H9 (cell line): ENCODE data around the gene ABI3. TPM values are rescaled to one million over a fixed set of nuclear protein-coding genes. Genes with fewer than 3 reads are reported as not detected.

ENCODE experiments used
- DNase-seq: peaks from one replicate; pipeline ENCODE4 v3.0.0-alpha.2; 2017
- H2AFZ ChIP-seq: one replicate; pipeline ENCODE4 v1.6.1; 2013; ENCODE audit warnings: mild to moderate bottlenecking, low read length, control low read depth, moderate library complexity
- H2AK5ac ChIP-seq: 2 replicates; pipeline ENCODE4 v1.6.1; 2013; ENCODE audit warnings: low read length, control low read depth, mixed read lengths; ENCODE audit not compliant: insufficient read length
- H2BK120ac ChIP-seq: one replicate; pipeline ENCODE4 v1.6.1; 2013; ENCODE audit warnings: low read depth, mild to moderate bottlenecking, low read length, control low read depth, inconsistent platforms; ENCODE audit not compliant: poor library complexity, severe bottlenecking
- H2BK12ac ChIP-seq: 2 replicates; pipeline ENCODE4 v1.6.1; 2013; ENCODE audit warnings: low read length, control low read depth, mixed read lengths, low read depth; ENCODE audit not compliant: insufficient read length
- H2BK15ac ChIP-seq: 2 replicates; pipeline ENCODE4 v1.6.1; 2013; ENCODE audit warnings: low read depth, low read length, control low read depth
- H2BK20ac ChIP-seq: one replicate; pipeline ENCODE4 v1.6.1; 2013; ENCODE audit warnings: low read depth, mild to moderate bottlenecking, low read length, control low read depth, inconsistent platforms; ENCODE audit not compliant: poor library complexity, severe bottlenecking
- H2BK5ac ChIP-seq: 2 replicates; pipeline ENCODE4 v1.6.1; 2013; ENCODE audit warnings: low read length, control low read depth, mixed read lengths; ENCODE audit not compliant: insufficient read length
- H3K14ac ChIP-seq: 2 replicates; pipeline ENCODE4 v1.6.1; 2013; ENCODE audit warnings: low read length, control low read depth; ENCODE audit not compliant: insufficient read depth
- H3K18ac ChIP-seq: 2 replicates; pipeline ENCODE4 v1.6.1; 2013; ENCODE audit warnings: low read depth, mild to moderate bottlenecking, mixed read lengths, low read length, control low read depth; ENCODE audit not compliant: insufficient read length
- H3K23ac ChIP-seq: 2 replicates; pipeline ENCODE4 v1.6.1; 2013; ENCODE audit warnings: low read length, control low read depth, mixed read lengths, low read depth; ENCODE audit not compliant: insufficient read length
- H3K23me2 ChIP-seq: 2 replicates; pipeline ENCODE4 v1.6.1; 2013; ENCODE audit warnings: low read depth, mild to moderate bottlenecking, mixed read lengths, low read length, control low read depth; ENCODE audit not compliant: insufficient read length, poor library complexity, severe bottlenecking
- H3K27ac ChIP-seq: 2 replicates; pipeline ENCODE4 v1.5.1; 2013; ENCODE audit warnings: low read length, control low read depth, mixed read lengths, low read depth; ENCODE audit not compliant: insufficient read length
- H3K27me3 ChIP-seq: 2 replicates; pipeline ENCODE4 v1.6.1; 2013; ENCODE audit warnings: low read length, control low read depth, inconsistent platforms; ENCODE audit not compliant: insufficient read depth
- H3K4ac ChIP-seq: 2 replicates; pipeline ENCODE4 v1.6.1; 2013; ENCODE audit warnings: low read depth, mild to moderate bottlenecking, control low read depth, inconsistent platforms, low read length, moderate library complexity
- H3K4me1 ChIP-seq: 2 replicates; pipeline ENCODE4 v1.6.1; 2013; ENCODE audit warnings: low read length, control low read depth, inconsistent platforms; ENCODE audit not compliant: insufficient read depth
- H3K4me2 ChIP-seq: 2 replicates; pipeline ENCODE4 v1.6.1; 2013; ENCODE audit warnings: low read length, control low read depth, mixed read lengths; ENCODE audit not compliant: insufficient read length, insufficient read depth
- H3K56ac ChIP-seq: 2 replicates; pipeline ENCODE4 v1.6.1; 2013; ENCODE audit warnings: low read depth, mild to moderate bottlenecking, mixed read lengths, low read length, control low read depth; ENCODE audit not compliant: insufficient read length
- H3K79me1 ChIP-seq: 2 replicates; pipeline ENCODE4 v1.6.1; 2013; ENCODE audit warnings: low read depth, mild to moderate bottlenecking, moderate library complexity, low read length, control low read depth, inconsistent platforms; ENCODE audit not compliant: insufficient read depth, poor library complexity, severe bottlenecking
- H3K79me2 ChIP-seq: 2 replicates; pipeline ENCODE4 v1.6.1; 2013; ENCODE audit warnings: low read length, control low read depth, inconsistent platforms; ENCODE audit not compliant: insufficient read depth
- H3K9ac ChIP-seq: 2 replicates; pipeline ENCODE4 v1.6.1; 2013; ENCODE audit warnings: low read length, control low read depth, mixed read lengths; ENCODE audit not compliant: insufficient read length; ENCODE audit errors: extremely low read depth
- H3K9me3 ChIP-seq: one replicate; pipeline ENCODE4 v1.6.1; 2013; ENCODE audit warnings: low read depth, low read length, inconsistent platforms; ENCODE audit not compliant: control insufficient read depth
- H3T11ph ChIP-seq: one replicate; pipeline ENCODE4 v1.6.1; 2013; ENCODE audit warnings: mild to moderate bottlenecking, low read length, control low read depth, inconsistent platforms
- H4K20me1 ChIP-seq: one replicate; pipeline ENCODE4 v1.6.1; 2013; ENCODE audit not compliant: control insufficient read depth, insufficient read length, insufficient read depth
- H4K5ac ChIP-seq: 2 replicates; pipeline ENCODE4 v1.6.1; 2013; ENCODE audit warnings: low read depth, mild to moderate bottlenecking, mixed read lengths, low read length, control low read depth; ENCODE audit not compliant: insufficient read length
- H4K8ac ChIP-seq: replicated peaks from 2 replicates; pipeline ENCODE4 v1.6.1; 2013; ENCODE audit warnings: low read length, control low read depth, mixed read lengths, low read depth; ENCODE audit not compliant: insufficient read length
- H4K91ac ChIP-seq: 2 replicates; pipeline ENCODE4 v1.6.1; 2013; ENCODE audit warnings: low read depth, mild to moderate bottlenecking, moderate library complexity, mixed read lengths, low read length, control low read depth; ENCODE audit not compliant: insufficient read length
- H3K27ac Mint-ChIP-seq, 3 experiments: 2 replicates in 2 of 3; 3 replicates in 1 of 3; pipeline ENCODE4 v1.8.0; 2020 to 2021; ENCODE audit warnings: mixed read lengths in 3 of 3, mild to moderate bottlenecking in 1 of 3, moderate library complexity in 1 of 3
- H3K27me3 Mint-ChIP-seq: 2 replicates; pipeline ENCODE4 v1.8.0; 2021; ENCODE audit warnings: low read depth, mild to moderate bottlenecking, moderate library complexity, mixed read lengths
- H3K36me3 Mint-ChIP-seq, 3 experiments: 2 replicates in 2 of 3; 3 replicates in 1 of 3; pipeline ENCODE4 v1.8.0; 2020 to 2021; ENCODE audit warnings: low read depth in 3 of 3, mixed read lengths in 3 of 3; ENCODE audit not compliant: insufficient read depth in 1 of 3
- H3K4me1 Mint-ChIP-seq, 2 experiments: 2 replicates each; pipeline ENCODE4 v1.8.0; 2020; ENCODE audit warnings: mixed read lengths in 2 of 2
- H3K4me3 Mint-ChIP-seq, 2 experiments: 2 replicates in 1 of 2; 3 replicates in 1 of 2; pipeline ENCODE4 v1.8.0; 2020 to 2021; ENCODE audit warnings: mild to moderate bottlenecking in 2 of 2, mixed read lengths in 2 of 2, moderate library complexity in 1 of 2
- H3K9me3 Mint-ChIP-seq, 2 experiments: 2 replicates in 1 of 2; 3 replicates in 1 of 2; pipeline ENCODE4 v1.8.0; 2020; ENCODE audit warnings: mild to moderate bottlenecking in 2 of 2, mixed read lengths in 2 of 2, moderate library complexity in 1 of 2
- WGBS: extraction: QIAGEN DNeasy Blood & Tissue Kit; methylation state at CpG from one replicate; pipeline ENCODE4 v1.1.7; 2013; ENCODE audit warnings: missing lambda C conversion rate, low lambda C conversion rate, mixed read lengths; ENCODE audit not compliant: insufficient read length; ENCODE audit errors: extremely low coverage; 5-methylcytosine and 5-hydroxymethylcytosine counted together
- total RNA-seq: library from RNA; stranded (reverse); gene quantifications from 2 replicates; pipeline ENCODE4 v1.2.1, GENCODE V29; 2021
- TF ChIP-seq, protein P1 (sequence below): fragments of 200-600 bp; sonication (generic); conservative IDR thresholded peaks from 3 replicates; pipeline ENCODE4 v1.8.0; 2021; ENCODE audit warnings: antibody characterized with exemption, mild to moderate bottlenecking

The ABI3 gene
- total RNA-seq, 1 experiment from 2014 or later, result 2.1 TPM

- Histone ChIP-seq H4K5ac (no peak overlapping the region), H4K20me1 (no peaks in the 10 kb centered on the region), H3K9ac (no peak overlapping the region), H3K14ac (no peak overlapping the region), H3K18ac (no peak overlapping the region), H3K23ac (no peak overlapping the region), H3K79me2 (no peaks in the 10 kb centered on the region), H3T11ph (no peak overlapping the region), H4K91ac (no peak overlapping the region), H3K27ac (no peak overlapping the region), H3K23me2 (peaks cover 6% of the 10 kb centered on the region), H2BK5ac (no peak overlapping the region), H2BK12ac (no peak overlapping the region), H2BK120ac (no peak overlapping the region), H3K56ac (no peak overlapping the region), H3K4me1 (no peaks in the 10 kb centered on the region; the same call in 1 of the 2 replicates), H3K9me3 (no peaks in the 10 kb centered on the region), H2AK5ac (no peak overlapping the region), H2BK20ac (no peak overlapping the region), H3K4me2 (no peak overlapping the region), H3K4ac (no peak overlapping the region), H2BK15ac (no peak overlapping the region), H4K8ac (no peak overlapping the region), H3K79me1 (no peaks in the 10 kb centered on the region), H3K27me3 (no peaks in the 10 kb centered on the region; the same call in 1 of the 2 replicates), H2AFZ (no peak overlapping the region)
- H3K4me3 Mint-ChIP-seq, result no peak overlapping the region
- no peak for DNase-seq
- H3K36me3 Mint-ChIP-seq, result no peaks in the 10 kb centered on the region
- H3K9me3 Mint-ChIP-seq, result no peaks in the 10 kb centered on the region
- H3K27ac Mint-ChIP-seq, result no peak overlapping the region
- no CpG with 5 or more reads among the region's 5 CpGs for WGBS
- TF ChIP-seq, protein P1, sequence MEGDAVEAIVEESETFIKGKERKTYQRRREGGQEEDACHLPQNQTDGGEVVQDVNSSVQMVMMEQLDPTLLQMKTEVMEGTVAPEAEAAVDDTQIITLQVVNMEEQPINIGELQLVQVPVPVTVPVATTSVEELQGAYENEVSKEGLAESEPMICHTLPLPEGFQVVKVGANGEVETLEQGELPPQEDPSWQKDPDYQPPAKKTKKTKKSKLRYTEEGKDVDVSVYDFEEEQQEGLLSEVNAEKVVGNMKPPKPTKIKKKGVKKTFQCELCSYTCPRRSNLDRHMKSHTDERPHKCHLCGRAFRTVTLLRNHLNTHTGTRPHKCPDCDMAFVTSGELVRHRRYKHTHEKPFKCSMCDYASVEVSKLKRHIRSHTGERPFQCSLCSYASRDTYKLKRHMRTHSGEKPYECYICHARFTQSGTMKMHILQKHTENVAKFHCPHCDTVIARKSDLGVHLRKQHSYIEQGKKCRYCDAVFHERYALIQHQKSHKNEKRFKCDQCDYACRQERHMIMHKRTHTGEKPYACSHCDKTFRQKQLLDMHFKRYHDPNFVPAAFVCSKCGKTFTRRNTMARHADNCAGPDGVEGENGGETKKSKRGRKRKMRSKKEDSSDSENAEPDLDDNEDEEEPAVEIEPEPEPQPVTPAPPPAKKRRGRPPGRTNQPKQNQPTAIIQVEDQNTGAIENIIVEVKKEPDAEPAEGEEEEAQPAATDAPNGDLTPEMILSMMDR, result no peak
- H3K27me3 Mint-ChIP-seq, result peaks cover 8% of the 10 kb centered on the region
- H3K4me1 Mint-ChIP-seq, result peaks cover 5 to 10% of the 10 kb centered on the region in 2 experiments
Observed at GRCh38 chr17:49197346-49197998, 13.0 kb upstream of the ABI3 start.
